Lower leg skin (tissue), 3 donors: ENCODE measurements around the gene TRIM68.

Experiments used
- POLR2A ChIP-seq, 2 donors: fragments of 450-650 bp; IDR thresholded peaks; one replicate each; pipeline ENCODE4 v1.6.1; 2016 to 2017; ENCODE audit warnings: antibody characterized with exemption in 2 of 2, mild to moderate bottlenecking in 1 of 2, moderate library complexity in 1 of 2
- TF ChIP-seq, protein P1 (sequence below), 3 donors: fragments of 450-650 bp; IDR thresholded peaks; one replicate each; pipeline ENCODE4 v1.5.1; 2016; ENCODE audit warnings: antibody characterized with exemption in 3 of 3, mild to moderate bottlenecking in 3 of 3, moderate library complexity in 2 of 3

DNA sequence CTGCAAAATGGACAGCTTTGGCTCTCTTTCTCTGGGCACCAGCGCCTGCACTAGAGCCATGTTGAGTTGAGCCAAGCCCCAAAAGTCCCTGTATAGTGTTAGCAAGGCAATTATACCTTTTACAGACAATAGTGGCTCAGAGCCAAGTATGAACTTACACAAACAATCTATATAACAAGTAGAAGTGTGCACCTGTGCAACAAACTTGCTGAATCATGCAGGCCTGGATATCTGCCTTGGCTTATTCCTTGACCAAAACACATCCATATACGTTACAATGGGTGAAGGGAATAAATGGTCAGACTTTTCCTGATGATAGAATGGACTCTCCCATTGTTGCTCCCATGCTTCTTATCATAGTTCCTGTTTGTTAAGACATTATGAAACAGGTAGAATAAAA lies 30.3 kb downstream of the TRIM68 start:
- TF ChIP-seq, protein P1, sequence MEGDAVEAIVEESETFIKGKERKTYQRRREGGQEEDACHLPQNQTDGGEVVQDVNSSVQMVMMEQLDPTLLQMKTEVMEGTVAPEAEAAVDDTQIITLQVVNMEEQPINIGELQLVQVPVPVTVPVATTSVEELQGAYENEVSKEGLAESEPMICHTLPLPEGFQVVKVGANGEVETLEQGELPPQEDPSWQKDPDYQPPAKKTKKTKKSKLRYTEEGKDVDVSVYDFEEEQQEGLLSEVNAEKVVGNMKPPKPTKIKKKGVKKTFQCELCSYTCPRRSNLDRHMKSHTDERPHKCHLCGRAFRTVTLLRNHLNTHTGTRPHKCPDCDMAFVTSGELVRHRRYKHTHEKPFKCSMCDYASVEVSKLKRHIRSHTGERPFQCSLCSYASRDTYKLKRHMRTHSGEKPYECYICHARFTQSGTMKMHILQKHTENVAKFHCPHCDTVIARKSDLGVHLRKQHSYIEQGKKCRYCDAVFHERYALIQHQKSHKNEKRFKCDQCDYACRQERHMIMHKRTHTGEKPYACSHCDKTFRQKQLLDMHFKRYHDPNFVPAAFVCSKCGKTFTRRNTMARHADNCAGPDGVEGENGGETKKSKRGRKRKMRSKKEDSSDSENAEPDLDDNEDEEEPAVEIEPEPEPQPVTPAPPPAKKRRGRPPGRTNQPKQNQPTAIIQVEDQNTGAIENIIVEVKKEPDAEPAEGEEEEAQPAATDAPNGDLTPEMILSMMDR (IDR thresholded peaks at IDR 0.05), result no peak
- TF ChIP-seq POLR2A (IDR thresholded peaks at IDR 0.05), result no peak
